Measurements from ENCODE around the gene PSPH. TPM values are rescaled to one million over a fixed set of nuclear protein-coding genes. Genes with fewer than 3 reads are reported as not detected.
"Not testable (repeated sequence)": the region's sequence is repeated elsewhere in the genome, so short reads cannot be mapped to it uniquely, and the experiment has no call there.

PSPH gene
- total RNA-seq, 1 donor from 2014 or later = 38.6 TPM

- TF ChIP-seq CTCF (conservative IDR thresholded peaks at IDR 0.05; ENCODE audit: low read depth, low read length) = peak; percentile 48
- no peak for DNase-seq (ENCODE audit: low read depth)
- peak overlapping the region; percentile 75 for H3K4me3 ChIP-seq (ENCODE audit: low read depth, low read length)
Measured at GRCh38 chr7:56033671-56034432, 17.4 kb downstream of the PSPH start.

GRCh38 chr7:56032578-56032977, 18.7 kb downstream of the PSPH start:
- not testable (repeated sequence) for DNase-seq (ENCODE audit: low read depth)
- H3K4me3 ChIP-seq (ENCODE audit: low read depth, low read length) = peak overlapping the region; percentile 75

GRCh38 chr7:56031556-56031955, 19.7 kb downstream of the PSPH start:
- DNase-seq (ENCODE audit: low read depth) = not testable (repeated sequence)

GRCh38 chr7:56030340-56030739, 20.9 kb downstream of the PSPH start:
- DNase-seq (ENCODE audit: low read depth) = no peak
- TF ChIP-seq CTCF (conservative IDR thresholded peaks at IDR 0.05; ENCODE audit: low read depth, low read length) = no peak
- H3K4me3 ChIP-seq (ENCODE audit: low read depth, low read length) = no peak overlapping the region

More at GRCh38 chr7:56031556-56031955, 19.7 kb downstream of the PSPH start:
- H3K4me3 ChIP-seq (ENCODE audit: low read depth, low read length) = not testable (repeated sequence)

- no peak for TF ChIP-seq CTCF (conservative IDR thresholded peaks at IDR 0.05; ENCODE audit: low read depth, low read length)
- H3K4me3 ChIP-seq (ENCODE audit: low read depth, low read length) = no peak overlapping the region
- DNase-seq (ENCODE audit: low read depth) = no peak
Measured at GRCh38 chr7:56028942-56029630, 22.2 kb downstream of the PSPH start.

GRCh38 chr7:56026538-56026937, 24.7 kb downstream of the PSPH start:
- TF ChIP-seq CTCF (conservative IDR thresholded peaks at IDR 0.05; ENCODE audit: low read depth, low read length) = no peak
- H3K4me3 ChIP-seq (ENCODE audit: low read depth, low read length) = no peak overlapping the region
- DNase-seq (ENCODE audit: low read depth) = no peak

- TF ChIP-seq CTCF (conservative IDR thresholded peaks at IDR 0.05; ENCODE audit: low read depth, low read length) = no peak
- no peak for DNase-seq (ENCODE audit: low read depth)
- no peak overlapping the region for H3K4me3 ChIP-seq (ENCODE audit: low read depth, low read length)
Measured at GRCh38 chr7:56023500-56023899, 27.7 kb downstream of the PSPH start.

GRCh38 chr7:56019501-56019900, 31.7 kb downstream of the PSPH start:
- DNase-seq (ENCODE audit: low read depth) = no peak
- H3K4me3 ChIP-seq (ENCODE audit: low read depth, low read length) = no peak overlapping the region
- no peak for TF ChIP-seq CTCF (conservative IDR thresholded peaks at IDR 0.05; ENCODE audit: low read depth, low read length)

- not testable (repeated sequence) for DNase-seq (ENCODE audit: low read depth); H3K4me3 ChIP-seq (ENCODE audit: low read depth, low read length)
Measured at GRCh38 chr7:56017015-56017414, 34.2 kb downstream of the PSPH start.
